Activated CD8-positive, alpha-beta memory T cell treated with anti-CD3 and anti-CD28 coated beads, Interleukin-2, amount 50 U/mL, for 1 hour (primary cell): ENCODE data around the gene TRAF3IP1.
"Not testable (repeated sequence)": the region's sequence is repeated elsewhere in the genome, so short reads cannot be mapped to it uniquely, and the experiment has no call there.

Source experiments
- DNase-seq: peaks from one replicate; pipeline ENCODE4 v3.0.0-alpha.2; 2020; ENCODE audit errors: extremely low read depth

The TRAF3IP1 gene

GRCh38 chr2:238426568-238427434, 106.5 kb downstream of the TRAF3IP1 start, which contains the start of gene ASB1:
TSS of gene ASB1 (plus strand) at chr2:238426927. CDS start at chr2:238427071, 144 bp downstream.
- peak; percentile 56 for DNase-seq

GRCh38 chr2:238427435-238428162, 107.3 kb downstream of the TRAF3IP1 start:
- no peak for DNase-seq

- no peak for DNase-seq
Observed at GRCh38 chr2:238428866-238429265, 108.5 kb downstream of the TRAF3IP1 start.

- no peak for DNase-seq
Observed at GRCh38 chr2:238430781-238431180, 110.5 kb downstream of the TRAF3IP1 start.

GRCh38 chr2:238431456-238431855, 111.1 kb downstream of the TRAF3IP1 start:
- no peak for DNase-seq

- no peak for DNase-seq
Observed at GRCh38 chr2:238433300-238433915, 113.1 kb downstream of the TRAF3IP1 start.

- no peak for DNase-seq
Observed at GRCh38 chr2:238433941-238434845, 113.9 kb downstream of the TRAF3IP1 start.

GRCh38 chr2:238434846-238435751, 114.8 kb downstream of the TRAF3IP1 start:
- no peak for DNase-seq

GRCh38 chr2:238435752-238436096, 115.4 kb downstream of the TRAF3IP1 start:
- no peak for DNase-seq

- DNase-seq, result no peak
Observed at GRCh38 chr2:238438856-238439849, 118.8 kb downstream of the TRAF3IP1 start.

- DNase-seq, result no peak
Observed at GRCh38 chr2:238439917-238440316, 119.6 kb downstream of the TRAF3IP1 start.

GRCh38 chr2:238440331-238440730, 120.0 kb downstream of the TRAF3IP1 start:
- no peak for DNase-seq

GRCh38 chr2:238440767-238441166, 120.4 kb downstream of the TRAF3IP1 start:
- no peak for DNase-seq

GRCh38 chr2:238441262-238442114, 121.2 kb downstream of the TRAF3IP1 start:
- DNase-seq, result no peak

- not testable (repeated sequence) for DNase-seq
Observed at GRCh38 chr2:238442257-238442656, 121.9 kb downstream of the TRAF3IP1 start.

- no peak for DNase-seq
Observed at GRCh38 chr2:238444242-238444641, 123.9 kb downstream of the TRAF3IP1 start.

- no peak for DNase-seq
Observed at GRCh38 chr2:238445409-238446190, 125.3 kb downstream of the TRAF3IP1 start.
